HepG2 (cell line): ENCODE measurements around the gene URM1. TPM values are rescaled to one million over a fixed set of nuclear protein-coding genes. Genes with fewer than 3 reads are reported as not detected.

Experiments
- AKAP8 ChIP-seq: sonication (generic); formaldehyde crosslinking; IDR thresholded peaks from 2 replicates; pipeline ENCODE4 v1.5.1; 2020; ENCODE audit warnings: mild to moderate bottlenecking, missing genetic modification reagents
- CBX1 ChIP-seq: IDR thresholded peaks from one replicate; pipeline ENCODE4 v1.6.1; 2016; ENCODE audit warnings: antibody characterized with exemption, low read depth
- FLYWCH1 ChIP-seq: sonication (generic); formaldehyde crosslinking; IDR thresholded peaks from 2 replicates; pipeline ENCODE4 v1.8.1; 2023; ENCODE audit warnings: mild to moderate bottlenecking, missing genetic modification reagents
- FOXC1 ChIP-seq: sonication (generic); formaldehyde crosslinking; IDR thresholded peaks from 2 replicates; pipeline ENCODE4 v1.8.0; 2022; ENCODE audit warnings: mild to moderate bottlenecking, missing genetic modification reagents, borderline replicate concordance
- HIVEP1 ChIP-seq: sonication (generic); formaldehyde crosslinking; IDR thresholded peaks from 2 replicates; pipeline ENCODE4 v1.4.0; 2020; ENCODE audit warnings: mild to moderate bottlenecking, missing genetic modification reagents
- HNRNPH1 ChIP-seq: fragments of 200-400 bp; formaldehyde crosslinking; optimal IDR thresholded peaks from 2 replicates; pipeline ENCODE3; 2017; ENCODE audit warnings: mild to moderate bottlenecking, low read depth, low read length
- KDM1A ChIP-seq: IDR thresholded peaks from 2 replicates; pipeline ENCODE4 v1.6.1; 2016; ENCODE audit warnings: missing compliant biosample characterization
- MEIS2 ChIP-seq: sonication (generic); formaldehyde crosslinking; IDR thresholded peaks from 2 replicates; pipeline ENCODE4 v1.9.0; 2021; ENCODE audit warnings: mild to moderate bottlenecking, missing genetic modification reagents
- MIER3 ChIP-seq: IDR thresholded peaks from 2 replicates; pipeline ENCODE4 v1.6.1; 2016; ENCODE audit warnings: missing compliant biosample characterization, borderline replicate concordance
- MXD1 ChIP-seq: sonication (generic); formaldehyde crosslinking; IDR thresholded peaks from 2 replicates; pipeline ENCODE4 v1.4.0; 2020; ENCODE audit warnings: mild to moderate bottlenecking, missing genetic modification reagents
- PHF21A ChIP-seq: sonication (generic); formaldehyde crosslinking; IDR thresholded peaks from 2 replicates; pipeline ENCODE4 v1.5.0; 2020; ENCODE audit warnings: mild to moderate bottlenecking, missing genetic modification reagents
- POLR2G ChIP-seq: fragments of 200-400 bp; formaldehyde crosslinking; IDR thresholded peaks from 2 replicates; pipeline ENCODE4 v1.6.1; 2018; ENCODE audit warnings: mild to moderate bottlenecking, low read depth, low read length, moderate library complexity
- RBM22 ChIP-seq: fragments of 200-400 bp; formaldehyde crosslinking; optimal IDR thresholded peaks from 2 replicates; pipeline ENCODE3; 2017; ENCODE audit warnings: mild to moderate bottlenecking, low read length, moderate library complexity
- REPIN1 ChIP-seq: sonication (generic); formaldehyde crosslinking; IDR thresholded peaks from 2 replicates; pipeline ENCODE4 v1.8.0; 2022; ENCODE audit warnings: missing genetic modification reagents, low read depth, mild to moderate bottlenecking, borderline replicate concordance
- U2AF1 ChIP-seq: fragments of 200-400 bp; formaldehyde crosslinking; optimal IDR thresholded peaks from 2 replicates; pipeline ENCODE3; 2017; ENCODE audit warnings: mild to moderate bottlenecking, low read depth, low read length
- ZC3H13 ChIP-seq: sonication (generic); formaldehyde crosslinking; IDR thresholded peaks from 2 replicates; pipeline ENCODE4 v1.8.1; 2023; ENCODE audit warnings: mild to moderate bottlenecking, missing genetic modification reagents, moderate library complexity
- ZFAT ChIP-seq: sonication (generic); formaldehyde crosslinking; conservative IDR thresholded peaks from 2 replicates; pipeline ENCODE4 v1.8.1; 2023; ENCODE audit warnings: missing genetic modification reagents, inconsistent platforms
- ZNF234 ChIP-seq: sonication (generic); formaldehyde crosslinking; conservative IDR thresholded peaks from 2 replicates; pipeline ENCODE4 v1.5.1; 2020; ENCODE audit warnings: mild to moderate bottlenecking, missing genetic modification reagents
- ZNF329 ChIP-seq: sonication (generic); formaldehyde crosslinking; IDR thresholded peaks from 2 replicates; pipeline ENCODE4 v1.9.0; 2021; ENCODE audit warnings: low read depth, mild to moderate bottlenecking, missing genetic modification reagents
- ZNF331 ChIP-seq: sonication (generic); formaldehyde crosslinking; IDR thresholded peaks from 2 replicates; pipeline ENCODE4 v1.4.0; 2020; ENCODE audit warnings: missing genetic modification reagents
- ZNF496 ChIP-seq: sonication (generic); formaldehyde crosslinking; IDR thresholded peaks from 2 replicates; pipeline ENCODE4 v1.8.1; 2023; ENCODE audit warnings: mild to moderate bottlenecking, moderate library complexity, missing genetic modification reagents; ENCODE audit not compliant: insufficient replicate concordance
- ZNF598 ChIP-seq: sonication (generic); formaldehyde crosslinking; IDR thresholded peaks from 2 replicates; pipeline ENCODE4 v1.5.1; 2020; ENCODE audit warnings: mild to moderate bottlenecking, missing genetic modification reagents, borderline replicate concordance
- ZNF7 ChIP-seq: IDR thresholded peaks from 2 replicates; pipeline ENCODE4 v1.6.1; 2016; ENCODE audit warnings: missing biosample characterization, missing genetic modification reagents
- ZNF713 ChIP-seq: sonication (generic); formaldehyde crosslinking; IDR thresholded peaks from 2 replicates; pipeline ENCODE4 v1.4.0; 2020; ENCODE audit warnings: mild to moderate bottlenecking, missing genetic modification reagents
- ZNF770 ChIP-seq: sonication (generic); formaldehyde crosslinking; IDR thresholded peaks from 2 replicates; pipeline ENCODE4 v1.5.0; 2020; ENCODE audit warnings: mild to moderate bottlenecking, missing genetic modification reagents
- ZSCAN20 ChIP-seq: sonication (generic); formaldehyde crosslinking; IDR thresholded peaks from 2 replicates; pipeline ENCODE4 v1.4.0; 2020; ENCODE audit warnings: missing genetic modification reagents, mild to moderate bottlenecking, borderline replicate concordance
- polyA plus RNA-seq, 8 experiments: library from polyadenylated mRNA; depleted of rRNA in 3 of 8; stranded (reverse) in 7 of 8; unstranded in 1 of 8; fragments of >200 nt; fragmentation: Illumina TruSeq in 4 of 8; extraction: Trizol in 4 of 8; gene quantifications; 2 replicates each; pipeline versions ENCODE4 v1.2.1 to v1.2.3, GENCODE V29; 2011 to 2016; ENCODE audit warnings: low read depth in 4 of 8, missing spikeins in 1 of 8, mixed read lengths in 1 of 8; ENCODE audit not compliant: insufficient read depth in 1 of 8
- total RNA-seq, 5 experiments: library from RNA; depleted of rRNA; stranded (reverse); fragments of >200 nt; fragmentation: Illumina TruSeq; extraction: Trizol; gene quantifications; 2 replicates each; pipeline ENCODE4 v1.2.3, GENCODE V29; 2016; ENCODE audit warnings: low read depth in 1 of 5
- TF ChIP-seq, protein P1 (sequence below), 2 experiments: fragments of 450-650 bp in 1 of 2; sonication (generic) in 1 of 2; formaldehyde crosslinking; IDR thresholded peaks; 2 replicates each; pipeline versions ENCODE4 v1.5.0 to v1.8.0; 2020 to 2022; ENCODE audit warnings: mild to moderate bottlenecking in 1 of 2, missing genetic modification reagents in 1 of 2
- TF ChIP-seq, protein P2 (sequence below): sonication (generic); formaldehyde crosslinking; IDR thresholded peaks from 2 replicates; pipeline ENCODE4 v1.8.0; 2022; ENCODE audit warnings: missing genetic modification reagents, low read depth, mild to moderate bottlenecking, borderline replicate concordance

The URM1 gene
- total and polyA plus RNA-seq, 2 of the 13 experiments (the other 11 are each of a cell fraction or from before 2014, with no cell fraction given), result 37.1 to 41.3 TPM

DNA sequence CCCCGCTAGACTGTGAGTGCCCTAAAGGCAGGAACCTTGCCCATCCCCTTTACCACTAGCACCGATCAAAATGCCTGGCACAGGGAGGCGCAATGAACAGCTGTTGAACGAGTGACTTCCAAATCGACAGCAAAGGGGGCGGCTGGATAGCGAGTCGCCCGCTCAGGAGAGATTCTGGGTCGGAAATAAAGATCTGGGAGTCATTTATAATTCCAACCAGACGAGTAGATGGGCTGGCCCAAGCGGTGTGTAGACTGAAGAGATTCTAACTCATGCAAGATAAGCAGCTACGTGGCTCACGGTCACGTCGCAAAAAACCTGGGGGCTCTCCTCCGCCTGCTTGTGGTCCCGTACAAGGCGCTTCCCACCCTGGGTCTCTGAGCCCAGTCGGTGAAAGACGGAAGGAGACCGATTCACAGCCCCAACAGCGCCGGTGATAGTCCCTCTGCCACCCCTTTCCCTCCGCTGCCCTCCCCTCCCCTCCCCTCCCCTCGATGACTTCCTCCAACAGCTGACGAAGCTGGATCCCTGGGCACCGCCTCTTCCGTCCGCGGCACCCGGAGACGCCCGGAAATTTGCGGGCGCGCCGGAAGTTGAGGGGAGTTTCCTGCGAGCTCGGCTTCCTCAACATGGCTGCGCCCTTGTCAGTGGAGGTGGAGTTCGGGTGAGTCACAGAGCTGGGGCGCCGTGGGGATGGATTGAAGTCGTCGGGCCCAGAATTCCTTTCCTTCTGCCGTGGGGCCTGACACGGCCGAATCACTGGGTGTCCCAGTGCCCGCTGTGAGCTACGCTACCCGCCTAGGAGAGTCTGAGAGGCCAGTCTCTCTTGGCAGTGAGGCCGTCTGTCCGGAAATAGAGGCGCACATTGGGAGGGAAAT is at the start of gene URM1 (continued):
- TF ChIP-seq, protein P1, sequence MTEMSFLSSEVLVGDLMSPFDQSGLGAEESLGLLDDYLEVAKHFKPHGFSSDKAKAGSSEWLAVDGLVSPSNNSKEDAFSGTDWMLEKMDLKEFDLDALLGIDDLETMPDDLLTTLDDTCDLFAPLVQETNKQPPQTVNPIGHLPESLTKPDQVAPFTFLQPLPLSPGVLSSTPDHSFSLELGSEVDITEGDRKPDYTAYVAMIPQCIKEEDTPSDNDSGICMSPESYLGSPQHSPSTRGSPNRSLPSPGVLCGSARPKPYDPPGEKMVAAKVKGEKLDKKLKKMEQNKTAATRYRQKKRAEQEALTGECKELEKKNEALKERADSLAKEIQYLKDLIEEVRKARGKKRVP (CRISPR knock-in tag; IDR thresholded peaks at IDR 0.05), result no peak
- TF ChIP-seq ZNF713 (CRISPR knock-in tag) (no peak), ZFAT (CRISPR knock-in tag) (no peak), CBX1 (no peak), HIVEP1 (CRISPR knock-in tag) (no peak), ZNF7 (CRISPR knock-in tag) (no peak), KDM1A (no peak), ZNF234 (no peak), ZSCAN20 (CRISPR knock-in tag) (no peak), AKAP8 (CRISPR knock-in tag) (no peak), ZC3H13 (no peak; the same call in 1 of the 2 replicates), FOXC1 (CRISPR knock-in tag) (no peak), RBM22 (no peak), REPIN1 (CRISPR knock-in tag) (no peak), PHF21A (CRISPR knock-in tag) (no peak), MEIS2 (no peak), ZNF329 (CRISPR knock-in tag) (0 out of 2 replicates have a peak, but pooled peaks have one; percentile 33), FLYWCH1 (no peak), MXD1 (no peak; the same call in 1 of the 2 replicates), ZNF496 (CRISPR knock-in tag) (no peak), MIER3 (CRISPR knock-in tag) (no peak; the same call in 1 of the 2 replicates), ZNF331 (CRISPR knock-in tag) (no peak), ZNF770 (CRISPR knock-in tag) (peak; percentile 11; the same call in 1 of the 2 replicates), ZNF598 (CRISPR knock-in tag) (no peak), HNRNPH1 (peak; percentile 95), U2AF1 (no peak), POLR2G (peak; percentile 91)
- TF ChIP-seq, protein P2, sequence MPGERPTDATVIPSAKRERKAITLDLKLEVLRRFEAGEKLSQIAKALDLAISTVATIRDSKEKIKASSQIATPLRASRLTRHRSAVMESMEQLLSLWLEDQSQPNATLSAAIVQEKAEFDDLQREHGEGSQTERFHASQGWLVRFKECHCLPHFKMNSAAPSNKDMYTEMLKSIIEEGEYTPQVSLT (CRISPR knock-in tag), result no peak
